C4-2B (cell line): ENCODE results near the gene ATG4D.

Experiments
- H3K27ac ChIP-seq: fragments of 450-650 bp; 2 replicates; pipeline ENCODE4 v1.5.1; 2017
- ZFX ChIP-seq: fragments of 450-650 bp; IDR thresholded peaks from 2 replicates; pipeline ENCODE4 v1.6.1; 2017
- TF ChIP-seq, protein P1 (sequence below): fragments of 450-650 bp; conservative IDR thresholded peaks from 2 replicates; pipeline ENCODE4 v1.5.1; 2017; ENCODE audit warnings: mild to moderate bottlenecking

Gene ATG4D

DNA sequence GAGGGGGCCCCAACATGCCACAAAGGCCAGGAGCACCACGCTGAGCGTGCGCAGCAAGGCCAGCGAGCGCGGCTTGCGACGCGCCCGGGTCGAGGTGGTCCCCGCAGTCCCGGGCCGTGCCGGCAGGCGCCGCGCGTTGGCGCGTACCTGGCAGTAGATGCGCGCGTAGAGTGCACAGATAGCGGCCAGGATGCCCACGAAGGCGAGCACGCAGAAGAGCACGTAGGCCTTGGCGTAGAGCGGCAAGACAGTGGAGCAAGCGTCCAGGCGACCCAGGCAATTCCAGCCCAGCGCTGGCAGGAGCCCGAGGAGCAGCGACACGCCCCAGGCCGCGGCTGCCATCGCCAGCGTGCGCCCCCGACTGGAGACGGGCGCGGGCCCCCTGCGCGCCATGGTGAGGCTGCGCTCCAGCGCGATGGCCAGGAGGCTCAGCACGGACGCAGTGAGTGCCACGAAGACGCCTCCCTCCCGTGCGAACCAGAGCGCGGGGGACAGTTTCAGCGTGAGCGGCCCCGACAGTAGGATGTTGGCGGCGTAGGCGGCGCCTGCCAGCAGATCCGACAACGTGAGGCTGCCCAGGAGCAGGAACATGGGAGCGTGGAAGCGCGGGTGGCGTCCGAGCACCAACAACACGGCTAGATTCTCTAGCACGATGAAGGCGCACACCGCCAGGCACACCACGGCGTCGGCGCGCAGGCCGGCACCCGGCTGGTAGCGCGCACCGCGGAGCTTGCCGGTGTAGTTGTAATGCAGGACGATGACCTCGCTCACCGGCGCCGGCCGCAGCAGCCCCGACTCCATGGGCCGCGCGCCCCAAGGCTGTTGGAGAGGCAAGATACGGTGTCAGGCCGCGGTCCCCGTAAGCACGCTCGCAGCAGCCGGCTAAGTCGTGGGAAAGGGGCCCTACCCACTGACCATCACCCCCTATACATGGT is 29.2 kb upstream of the ATG4D start:
- no peak overlapping the region for H3K27ac ChIP-seq
- no peak for TF ChIP-seq ZFX
- TF ChIP-seq, protein P1, sequence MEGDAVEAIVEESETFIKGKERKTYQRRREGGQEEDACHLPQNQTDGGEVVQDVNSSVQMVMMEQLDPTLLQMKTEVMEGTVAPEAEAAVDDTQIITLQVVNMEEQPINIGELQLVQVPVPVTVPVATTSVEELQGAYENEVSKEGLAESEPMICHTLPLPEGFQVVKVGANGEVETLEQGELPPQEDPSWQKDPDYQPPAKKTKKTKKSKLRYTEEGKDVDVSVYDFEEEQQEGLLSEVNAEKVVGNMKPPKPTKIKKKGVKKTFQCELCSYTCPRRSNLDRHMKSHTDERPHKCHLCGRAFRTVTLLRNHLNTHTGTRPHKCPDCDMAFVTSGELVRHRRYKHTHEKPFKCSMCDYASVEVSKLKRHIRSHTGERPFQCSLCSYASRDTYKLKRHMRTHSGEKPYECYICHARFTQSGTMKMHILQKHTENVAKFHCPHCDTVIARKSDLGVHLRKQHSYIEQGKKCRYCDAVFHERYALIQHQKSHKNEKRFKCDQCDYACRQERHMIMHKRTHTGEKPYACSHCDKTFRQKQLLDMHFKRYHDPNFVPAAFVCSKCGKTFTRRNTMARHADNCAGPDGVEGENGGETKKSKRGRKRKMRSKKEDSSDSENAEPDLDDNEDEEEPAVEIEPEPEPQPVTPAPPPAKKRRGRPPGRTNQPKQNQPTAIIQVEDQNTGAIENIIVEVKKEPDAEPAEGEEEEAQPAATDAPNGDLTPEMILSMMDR = no peak

DNA sequence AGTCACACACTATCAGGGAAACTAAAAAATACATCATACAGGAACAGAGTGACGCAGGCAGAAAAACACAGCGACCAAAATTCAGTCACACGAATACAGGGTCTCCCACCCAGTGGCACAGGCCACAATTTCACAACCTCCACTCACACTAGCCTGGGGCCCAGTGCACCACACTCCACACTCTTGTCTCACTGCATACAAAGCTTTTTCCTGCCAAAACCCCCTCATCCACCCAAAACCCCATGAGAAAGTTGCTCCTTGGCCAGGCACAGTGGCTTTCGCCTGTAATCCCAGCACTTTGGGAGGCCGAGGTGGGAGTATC is 27.7 kb upstream of the ATG4D start:
- H3K27ac ChIP-seq = no peak overlapping the region
- TF ChIP-seq ZFX = no peak
- TF ChIP-seq, protein P1 = no peak

DNA sequence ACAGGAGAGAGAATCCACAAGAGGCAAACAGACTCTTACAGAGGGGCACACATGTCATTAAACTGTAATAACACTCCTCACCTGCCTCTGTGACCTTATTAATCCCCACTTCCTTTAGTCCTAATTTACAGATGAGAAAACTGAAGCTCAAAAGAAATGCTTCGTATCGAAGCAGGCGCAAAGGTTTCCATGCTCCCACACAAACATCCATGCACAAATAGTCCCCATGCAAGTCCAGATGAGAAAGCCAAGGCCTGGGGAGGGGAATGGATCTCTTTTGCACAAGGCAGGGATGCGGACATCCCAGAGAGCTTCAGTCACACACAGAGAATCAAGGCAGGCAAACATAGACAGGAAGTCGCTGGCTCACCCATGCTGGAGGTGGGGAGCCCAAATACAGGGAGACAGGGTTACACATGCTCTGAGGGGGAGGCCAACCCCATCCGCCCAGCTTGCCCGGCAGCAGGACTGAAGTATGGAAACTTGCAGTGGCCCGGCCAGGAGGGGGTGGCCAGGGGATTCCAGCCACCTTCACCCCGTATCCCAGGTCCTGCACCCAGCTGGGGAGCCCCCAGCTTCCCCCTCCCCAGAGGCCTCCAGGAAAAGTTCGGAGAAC is 26.9 kb upstream of the ATG4D start:
- TF ChIP-seq, protein P1 = no peak
- no peak for TF ChIP-seq ZFX
- H3K27ac ChIP-seq = no peak overlapping the region

DNA sequence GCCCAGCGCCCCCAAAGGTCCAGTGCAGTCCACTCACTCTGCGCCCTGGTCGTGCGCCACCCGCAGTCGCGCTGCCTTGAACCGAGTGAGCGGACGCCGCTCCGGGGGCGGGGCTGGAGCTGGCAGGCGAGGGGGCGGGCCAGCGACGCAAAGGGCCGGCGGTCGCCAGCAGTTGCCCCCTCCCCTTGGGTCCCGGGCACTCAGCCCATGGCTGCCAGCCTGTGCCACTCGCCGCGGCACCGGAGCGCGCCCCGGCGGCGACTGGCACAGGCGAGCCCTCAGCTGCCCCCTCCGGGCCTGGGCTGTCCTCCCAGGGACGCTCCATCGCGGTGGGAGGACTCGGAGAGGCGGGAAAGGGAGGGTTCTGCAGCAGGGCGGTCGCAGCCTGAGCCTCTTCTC is 26.3 kb upstream of the ATG4D start, which contains the start of gene S1PR5:
Gene S1PR5, minus strand, starts transcription at position 87 of the 399 bp plus-strand sequence. CDS start 2,436 bp downstream, outside the sequence.
- no peak within 1 kb of the TSS for H3K27ac ChIP-seq
- TF ChIP-seq, protein P1 = no peak
- TF ChIP-seq ZFX = no peak

DNA sequence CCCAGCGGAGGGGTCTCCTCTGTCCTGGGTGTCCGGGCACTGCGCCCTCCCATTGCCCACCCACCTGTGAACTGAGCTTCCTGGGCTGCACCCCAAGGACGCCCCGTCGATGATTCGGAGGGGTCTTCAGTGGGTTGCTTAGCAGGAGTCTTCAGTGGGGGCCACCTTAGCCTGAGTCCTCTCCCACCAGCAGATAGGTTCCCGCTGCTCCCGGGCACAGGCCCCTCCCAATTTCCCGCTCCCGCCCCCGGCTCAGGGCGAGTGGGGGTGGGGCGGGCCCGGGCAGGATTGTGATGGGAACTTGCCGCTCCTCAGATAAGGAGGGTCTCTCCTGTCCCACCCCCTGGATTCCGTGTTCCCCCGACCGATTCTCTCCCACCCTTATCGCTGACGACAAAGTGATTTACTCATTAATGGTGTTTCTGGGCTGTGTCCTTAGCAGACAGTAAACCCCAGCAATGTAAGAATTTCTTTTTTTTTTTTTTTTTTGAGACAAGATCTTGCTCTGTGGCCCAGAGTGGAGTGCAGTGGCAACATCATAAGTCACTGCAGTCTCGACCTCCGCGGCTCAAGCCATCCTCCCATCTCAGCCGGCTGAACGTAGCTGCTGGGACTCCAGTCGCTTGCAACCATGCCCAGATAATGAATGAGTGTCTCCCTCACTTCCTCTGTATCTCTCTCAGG is 25.8 kb upstream of the ATG4D start:
- no peak for TF ChIP-seq ZFX
- TF ChIP-seq, protein P1 = no peak
- H3K27ac ChIP-seq = no peak overlapping the region

DNA sequence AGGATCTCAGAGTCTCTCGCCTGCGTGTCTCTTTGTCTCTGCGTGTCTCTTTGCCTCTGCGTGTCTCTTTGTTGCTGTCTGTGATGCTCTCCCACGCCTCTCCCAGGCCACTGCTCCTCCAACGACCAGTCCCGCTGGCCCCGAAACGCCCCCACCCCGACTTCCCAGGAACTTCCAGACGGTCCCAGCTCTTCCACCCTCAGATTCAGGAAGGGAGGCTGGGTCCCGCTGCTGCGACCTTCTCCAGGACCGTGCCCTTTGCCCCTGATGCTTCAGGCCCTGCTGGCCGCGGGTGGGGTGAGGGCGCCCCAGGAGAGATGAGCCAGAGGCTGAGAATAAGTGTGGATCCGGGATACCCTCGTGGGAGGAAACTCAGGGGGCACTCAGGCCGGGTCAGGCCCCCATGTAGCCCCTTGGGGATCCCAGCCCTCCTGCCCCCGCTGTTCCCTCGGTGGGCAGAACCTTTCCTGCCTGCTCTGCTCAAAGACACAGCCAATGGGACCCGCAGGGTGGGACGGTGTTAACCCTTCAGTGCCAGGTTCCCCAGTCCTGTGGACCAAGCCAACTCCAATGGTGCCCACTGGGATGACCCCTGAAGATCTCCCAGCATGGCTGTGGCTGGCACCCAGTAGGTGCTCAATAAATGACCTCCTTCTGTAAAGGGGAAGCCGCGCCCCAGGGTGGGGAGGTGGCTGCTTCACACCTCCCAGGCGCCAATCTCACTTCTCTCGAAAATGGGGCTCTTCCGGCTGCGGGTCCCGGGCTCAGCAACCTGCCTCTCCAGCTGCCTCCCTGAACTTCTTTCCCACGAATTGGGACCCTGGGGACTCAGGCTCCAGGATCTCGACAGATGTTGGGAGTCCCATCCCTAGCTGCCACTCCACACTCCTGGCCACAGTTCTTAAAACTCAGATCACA is 25.0 kb upstream of the ATG4D start:
- no peak overlapping the region for H3K27ac ChIP-seq
- TF ChIP-seq, protein P1 = no peak
- no peak for TF ChIP-seq ZFX
